B cell (primary cell): Measurements from ENCODE around the gene KIRREL1. TPM values are rescaled to one million over a fixed set of nuclear protein-coding genes. Genes with fewer than 3 reads are reported as not detected.

Experiments used
- ATAC-seq: fragments of 200-7000 bp; cut with Tn5 transposase; one replicate; pipeline ENCODE4 v1.10.0; 2021; ENCODE audit warnings: low read depth, mild to moderate bottlenecking, moderate number of reproducible peaks, moderate library complexity
- CTCF ChIA-PET: fragments of 350-600 bp; sonication (Branson Sonifier 250); formaldehyde crosslinking; loops from one replicate; lab custom pipeline; 2021; ENCODE audit warnings: antibody characterized with exemption, inconsistent platforms; lab: Charles Lee
- POLR2A ChIA-PET: fragments of 350-600 bp; sonication (Branson Sonifier 250); formaldehyde crosslinking; loops from one replicate; lab custom pipeline; 2021; ENCODE audit warnings: antibody characterized with exemption; lab: Charles Lee
- DNase-seq: peaks from one replicate; pipeline ENCODE4 v3.0.0; 2013
- H2AFZ ChIP-seq: 2 replicates; pipeline ENCODE4 v1.6.1; 2012; ENCODE audit warnings: mild to moderate bottlenecking, low read depth, low read length; ENCODE audit not compliant: insufficient read depth, poor library complexity, severe bottlenecking
- H3K27ac ChIP-seq, 2 donors: 1 replicate in 1 of 2; 2 replicates in 1 of 2; pipeline ENCODE4 v1.5.1; 2012 to 2013; ENCODE audit warnings: low read length in 2 of 2, mild to moderate bottlenecking in 2 of 2, moderate library complexity in 1 of 2
- H3K27me3 ChIP-seq, 4 experiments: fragments of 200-600 bp in 1 of 4; sonication (generic) in 1 of 4; replicated peaks in 1 of 4; 1 replicate in 2 of 4; 2 replicates in 2 of 4; pipeline versions ENCODE4 v1.6.1 to v1.7.0; 2013 to 2016; ENCODE audit warnings: low read length in 3 of 4, mild to moderate bottlenecking in 2 of 4, mixed read lengths in 1 of 4, moderate library complexity in 1 of 4; ENCODE audit not compliant: insufficient read depth in 4 of 4, control insufficient read depth in 3 of 4; ENCODE audit errors: control extremely low read depth in 1 of 4
- H3K36me3 ChIP-seq, 2 experiments: replicated peaks in 1 of 2; 1 replicate in 1 of 2; 2 replicates in 1 of 2; pipeline versions ENCODE4 v1.6.1 to v1.7.1; 2013; ENCODE audit warnings: low read length in 1 of 2; ENCODE audit not compliant: insufficient read depth in 2 of 2, control insufficient read depth in 1 of 2; ENCODE audit errors: control extremely low read depth in 1 of 2, extremely low read depth in 1 of 2
- H3K4me1 ChIP-seq, 2 donors: fragments of 200-600 bp in 1 of 2; sonication (generic) in 1 of 2; 1 replicate in 1 of 2; 2 replicates in 1 of 2; pipeline versions ENCODE4 v1.5.1 to v1.6.1; 2013 to 2017; ENCODE audit warnings: low read length in 2 of 2; ENCODE audit not compliant: control insufficient read depth in 2 of 2, insufficient read depth in 2 of 2
- H3K4me2 ChIP-seq: replicated peaks from 2 replicates; pipeline ENCODE3; 2012; ENCODE audit warnings: mild to moderate bottlenecking, low read depth, low read length; ENCODE audit not compliant: poor library complexity, severe bottlenecking
- H3K4me3 ChIP-seq, 5 experiments: fragments of 200-600 bp in 1 of 5; sonication (generic) in 1 of 5; 1 replicate in 3 of 5; 2 replicates in 2 of 5; pipeline versions ENCODE4 v1.5.1 to v1.7.0; 2011 to 2016; ENCODE audit warnings: low read length in 4 of 5, mild to moderate bottlenecking in 4 of 5, low read depth in 2 of 5, control low read depth in 1 of 5, moderate library complexity in 1 of 5; ENCODE audit not compliant: insufficient read depth in 1 of 5; ENCODE audit errors: control extremely low read depth in 1 of 5, extremely low read depth in 1 of 5
- H3K79me2 ChIP-seq: fragments of 200-600 bp; sonication (generic); one replicate; pipeline ENCODE4 v1.6.0; 2016; ENCODE audit warnings: low read length; ENCODE audit not compliant: control insufficient read depth, insufficient read depth
- H3K9ac ChIP-seq: fragments of 200-600 bp; sonication (generic); 2 replicates; pipeline ENCODE4 v1.6.1; 2017; ENCODE audit warnings: mild to moderate bottlenecking, low read length, moderate library complexity
- H3K9me3 ChIP-seq, 3 donors: one replicate each; pipeline versions ENCODE4 v1.6.1 to v1.7.1; 2013; ENCODE audit warnings: low read length in 2 of 3; ENCODE audit not compliant: control insufficient read depth in 2 of 3, insufficient read depth in 1 of 3; ENCODE audit errors: control extremely low read depth in 1 of 3
- H4K20me1 ChIP-seq: 2 replicates; pipeline ENCODE4 v1.6.0; 2012; ENCODE audit warnings: mild to moderate bottlenecking, low read length; ENCODE audit not compliant: insufficient read depth, control insufficient read depth, poor library complexity, severe bottlenecking
- H3K27ac Mint-ChIP-seq: one replicate; pipeline ENCODE4 v1.8.0; 2021; ENCODE audit warnings: mixed read lengths
- H3K27me3 Mint-ChIP-seq: one replicate; pipeline ENCODE4 v1.8.0; 2021; ENCODE audit warnings: mixed read lengths
- H3K4me1 Mint-ChIP-seq: one replicate; pipeline ENCODE4 v1.8.0; 2021; ENCODE audit warnings: mixed read lengths
- H3K4me3 Mint-ChIP-seq: one replicate; pipeline ENCODE4 v1.8.0; 2021; ENCODE audit warnings: mixed read lengths
- H3K9me3 Mint-ChIP-seq: one replicate; pipeline ENCODE4 v1.8.0; 2022; ENCODE audit warnings: mixed read lengths; ENCODE audit not compliant: insufficient read depth
- CTCF ChIP-seq: fragments of 200-600 bp; IDR thresholded peaks from one replicate; pipeline ENCODE4 v1.8.0; 2022; ENCODE audit warnings: antibody characterized with exemption, mild to moderate bottlenecking
- EZH2 ChIP-seq: IDR thresholded peaks from 2 replicates; pipeline ENCODE4 v1.6.1; 2012; ENCODE audit warnings: borderline replicate concordance, low read depth, mild to moderate bottlenecking, moderate library complexity, low read length; ENCODE audit not compliant: insufficient read depth, poor library complexity, severe bottlenecking
- WGBS: methylation state at CpG from one replicate; pipeline ENCODE4 v1.1.5; 2013; ENCODE audit warnings: missing lambda C conversion rate; ENCODE audit not compliant: insufficient coverage; 5-methylcytosine and 5-hydroxymethylcytosine counted together
- intact Hi-C: fragments of 100-400 bp; cut with micrococcal nuclease; formaldehyde crosslinking; loops from one replicate; pipeline ENCODE4 v1.10.0; 2022
- polyA minus RNA-seq: library from RNA; depleted of rRNA, polyadenylated mRNA; stranded (reverse); fragments of >200 nt; gene quantifications from 2 replicates; pipeline ENCODE4 v1.2.3, GENCODE V29; 2012
- polyA plus RNA-seq: library from polyadenylated mRNA; depleted of rRNA; stranded (reverse); fragments of >200 nt; gene quantifications from 2 replicates; pipeline ENCODE4 v1.2.3, GENCODE V29; 2012
- total RNA-seq, 2 donors: library from RNA; stranded (reverse); fragments of 120-200 nt in 1 of 2; gene quantifications; 1 replicate in 1 of 2; 2 replicates in 1 of 2; pipeline versions ENCODE4 v1.2.3 to v1.2.4, GENCODE V29; 2013 to 2022

Gene KIRREL1
- total RNA-seq (not detected in 2 replicates), polyA plus RNA-seq (not detected in 2 replicates), polyA minus RNA-seq (not detected in 2 replicates)
- 0.51 TPM for total RNA-seq (2013)

GRCh38 chr1:157993147-157993917, at the start of gene KIRREL1:
KIRREL1 (plus strand) TSS chr1:157993645; CDS start chr1:157993677, 32 bp downstream.
- H3K4me1 ChIP-seq: peaks cover 16 to 21% of the 10 kb centered on the region in 2 donors
- intact Hi-C loops: loop anchor here (2.0 to 5.0 kb wide), 2 partner anchors 44 to 1005 kb away; no protein-coding TSS in a partner anchor
- WGBS: under 1% methylated on average over 57 of the region's 62 CpGs
- H3K79me2 ChIP-seq: no peaks in the 10 kb centered on the region
- Mint-ChIP-seq H3K27ac (no peak within 1 kb of the TSS), H3K27me3 (peaks cover 48% of the 10 kb centered on the region), H3K4me1 (peaks cover 19% of the 10 kb centered on the region), H3K4me3 (peak within 1 kb of the TSS; percentile 86), H3K9me3 (no peaks in the 10 kb centered on the region)
- no peaks in the 10 kb centered on the region for H4K20me1 ChIP-seq
- H3K27me3 ChIP-seq: peaks cover 0 to 46% (median 26%) of the 10 kb centered on the region in 4 experiments
- H3K9me3 ChIP-seq: peaks cover 0 to 3% (median 0%) of the 10 kb centered on the region in 3 donors
- peak; percentile 51 for DNase-seq
- no peak for TF ChIP-seq CTCF
- TF ChIP-seq EZH2: no peak
- H3K4me3 ChIP-seq: peak within 1 kb of the TSS; percentile 3 to 56 (median 47)
- ChIA-PET POLR2A (interaction anchor here (0.5 kb wide), 1 partner anchor 134 kb away, joined by 4 read pairs; no protein-coding TSS in a partner anchor), CTCF (interaction anchor here (0.6 to 23.5 kb wide), 14 partner anchors 11 to 1096 kb away, joined by 3 to 534 read pairs (median 4); a partner anchor contains a TSS)
- no peaks in the 10 kb centered on the region for H3K36me3 ChIP-seq
- peak; percentile 40 for ATAC-seq
- H2AFZ ChIP-seq: peak within 1 kb of the TSS; percentile 81
- H3K27ac ChIP-seq: no peak within 1 kb of the TSS
- H3K9ac ChIP-seq: peak within 1 kb of the TSS; percentile 65
- H3K4me2 ChIP-seq: peak within 1 kb of the TSS; percentile 97
